GM20000 (cell line): ENCODE data around the gene PRR29.
"Not testable (repeated sequence)": the region's sequence is repeated elsewhere in the genome, so short reads cannot be mapped to it uniquely, and the experiment has no call there.

Source experiments
- DNase-seq: peaks from one replicate; pipeline ENCODE4 v3.0.0; 2012; ENCODE audit warnings: low spot score
- CTCF ChIP-seq: IDR thresholded peaks from 2 replicates; pipeline ENCODE4 v1.5.1; 2012; ENCODE audit warnings: mild to moderate bottlenecking, control low read depth; ENCODE audit errors: extremely low read depth, missing control alignments

PRR29 gene

DNA sequence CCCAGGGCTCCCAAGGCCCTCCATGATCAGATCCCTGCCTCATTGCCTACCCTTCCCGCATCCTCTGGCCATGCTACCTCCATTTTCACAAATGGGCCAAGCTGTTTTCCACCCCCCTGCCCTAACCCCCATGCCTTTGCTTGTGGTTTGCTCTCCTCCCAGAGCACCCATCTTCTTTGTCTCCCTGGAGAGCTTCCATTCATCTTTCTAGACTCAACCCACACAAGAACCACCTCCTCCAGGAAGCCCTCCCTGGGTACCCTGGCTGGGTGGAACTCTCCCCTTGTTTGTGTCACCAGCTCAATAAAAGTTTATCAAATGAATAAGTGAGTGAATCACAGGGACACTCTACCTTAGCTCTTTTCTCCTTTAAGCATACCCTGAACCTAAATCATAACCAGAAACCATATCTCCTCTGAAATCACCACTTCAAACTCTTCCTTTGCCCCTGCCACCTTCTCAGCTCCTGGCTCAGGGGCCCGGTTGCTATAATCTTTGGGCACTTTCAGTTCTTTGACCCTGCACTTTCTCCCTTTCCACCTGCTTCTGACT lies 22.5 kb upstream of the PRR29 start:
- no peak for TF ChIP-seq CTCF
- no peak for DNase-seq

GRCh38 chr17:63976702-63977101 lies 21.4 kb upstream of the PRR29 start:
- DNase-seq, result no peak
- TF ChIP-seq CTCF, result no peak

- TF ChIP-seq CTCF, result no peak
- DNase-seq, result no peak
Measured at GRCh38 chr17:63978272-63979200, 19.6 kb upstream of the PRR29 start.

GRCh38 chr17:63982641-63983040 lies 15.5 kb upstream of the PRR29 start:
- DNase-seq, result not testable (repeated sequence)

DNA sequence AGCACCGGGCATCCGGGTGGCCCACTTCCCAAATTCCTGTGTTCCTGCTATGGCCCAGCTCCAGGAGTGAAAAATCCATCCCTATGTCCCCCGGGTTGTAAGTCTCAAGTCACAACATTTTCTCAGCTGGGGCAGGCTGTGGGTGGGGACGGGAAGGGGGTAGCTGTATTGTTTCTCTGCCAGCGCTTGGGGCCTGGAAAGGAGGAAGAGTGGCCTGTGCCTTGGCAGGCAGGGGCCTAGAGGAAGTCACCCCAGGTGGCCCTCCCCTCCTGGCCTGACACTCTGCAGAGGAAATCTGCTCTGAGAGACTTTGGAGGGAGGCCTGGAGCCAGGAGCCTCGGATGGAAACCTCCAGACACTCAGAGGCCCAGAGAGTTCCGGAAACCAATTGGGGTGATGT lies 14.8 kb upstream of the PRR29 start:
- no peak for TF ChIP-seq CTCF
- DNase-seq, result no peak

GRCh38 chr17:63984236-63984635 lies 13.9 kb upstream of the PRR29 start:
- TF ChIP-seq CTCF, result no peak
- DNase-seq, result no peak

GRCh38 chr17:63984651-63985386 lies 13.3 kb upstream of the PRR29 start:
- TF ChIP-seq CTCF, result no peak
- no peak for DNase-seq
